Measurements from ENCODE around the gene PGLYRP4.

PGLYRP4 gene

GRCh38 chr1:153348511-153349362 lies at the start of gene PGLYRP4:
PGLYRP4 (minus strand) TSS chr1:153348841; CDS start chr1:153347932, 909 bp downstream.
- no peak for DNase-seq

- no peak for DNase-seq
Measured at GRCh38 chr1:153397924-153398651, 49.4 kb upstream of the PGLYRP4 start.

GRCh38 chr1:153397051-153397923 lies 48.6 kb upstream of the PGLYRP4 start:
- DNase-seq, result peak; percentile 95

- DNase-seq, result no peak
Measured at GRCh38 chr1:153396461-153396860, 47.8 kb upstream of the PGLYRP4 start.

- DNase-seq, result no peak
Measured at GRCh38 chr1:153395776-153396175, 47.1 kb upstream of the PGLYRP4 start.

- peak; percentile 85 for DNase-seq
Measured at GRCh38 chr1:153395136-153395685, 46.6 kb upstream of the PGLYRP4 start.

GRCh38 chr1:153394391-153394790 lies 45.8 kb upstream of the PGLYRP4 start:
- no peak for DNase-seq

- DNase-seq, result no peak
Measured at GRCh38 chr1:153393926-153394325, 45.3 kb upstream of the PGLYRP4 start.

- DNase-seq, result no peak
Measured at GRCh38 chr1:153392822-153393221, 44.2 kb upstream of the PGLYRP4 start.

- DNase-seq, result peak; percentile 42
Measured at GRCh38 chr1:153392258-153392657, 43.6 kb upstream of the PGLYRP4 start.

- peak; percentile 51 for DNase-seq
Measured at GRCh38 chr1:153390938-153391710, 42.5 kb upstream of the PGLYRP4 start, which contains the start of gene S100A8. S100A8 (minus strand) TSS chr1:153391073; CDS start chr1:153390535, 538 bp downstream.

- DNase-seq, result no peak
Measured at GRCh38 chr1:153389973-153390879, 41.6 kb upstream of the PGLYRP4 start.

GRCh38 chr1:153389401-153389800 lies 40.8 kb upstream of the PGLYRP4 start:
- DNase-seq, result no peak

GRCh38 chr1:153387785-153388184 lies 39.1 kb upstream of the PGLYRP4 start:
- DNase-seq, result no peak

- no peak for DNase-seq
Measured at GRCh38 chr1:153387001-153387400, 38.4 kb upstream of the PGLYRP4 start.

- DNase-seq, result peak; percentile 84
Measured at GRCh38 chr1:153386500-153386901, 37.9 kb upstream of the PGLYRP4 start.

GRCh38 chr1:153384958-153385580 lies 36.4 kb upstream of the PGLYRP4 start:
- no peak for DNase-seq

- DNase-seq, result no peak
Measured at GRCh38 chr1:153380711-153381110, 32.1 kb upstream of the PGLYRP4 start.

- DNase-seq, result no peak
Measured at GRCh38 chr1:153379591-153379990, 30.9 kb upstream of the PGLYRP4 start.

GRCh38 chr1:153375511-153375910 lies 26.9 kb upstream of the PGLYRP4 start, which contains the start of gene S100A12:
S100A12 (minus strand) TSS chr1:153375621; CDS start chr1:153374592, 1,029 bp downstream.
- DNase-seq, result no peak

Measured in NCI-H1694 treated with DMSO at 0.1 percent for 48 hours (cell line).